Measurements from ENCODE around the gene FARP2. TPM values are rescaled to one million over a fixed set of nuclear protein-coding genes. Genes with fewer than 3 reads are reported as not detected.
"Not testable (repeated sequence)": the region's sequence is repeated elsewhere in the genome, so short reads cannot be mapped to it uniquely, and the experiment has no call there.

Gene FARP2
- total RNA-seq, 4 donors from 2014 or later, result 63.3 to 86.4 (median 66.0) TPM

DNA sequence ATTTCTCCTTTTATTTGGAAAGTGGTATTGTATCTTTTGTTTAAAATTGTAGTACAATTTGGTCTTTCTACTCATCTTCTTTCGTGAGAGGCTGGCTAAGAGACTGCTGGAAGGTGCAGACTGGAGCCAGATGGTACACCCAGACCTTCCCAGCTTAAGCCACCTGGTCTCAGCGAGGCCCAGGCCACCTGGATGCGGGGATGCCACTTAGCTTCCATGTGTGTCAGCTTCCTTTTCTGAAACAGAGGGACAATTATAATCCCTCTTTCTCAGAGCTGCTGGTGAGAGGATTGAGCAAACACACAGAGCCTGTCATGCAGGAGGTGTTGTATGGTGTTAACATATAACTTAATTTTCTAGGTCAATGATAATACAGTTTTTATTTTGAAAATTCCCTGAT, 17.4 kb downstream of the FARP2 start:
- no peak for DNase-seq (ENCODE audit: low spot score in 2 of 2)
- no peak for TF ChIP-seq POLR2A (IDR thresholded peaks at IDR 0.05)
- TF ChIP-seq, protein P1, sequence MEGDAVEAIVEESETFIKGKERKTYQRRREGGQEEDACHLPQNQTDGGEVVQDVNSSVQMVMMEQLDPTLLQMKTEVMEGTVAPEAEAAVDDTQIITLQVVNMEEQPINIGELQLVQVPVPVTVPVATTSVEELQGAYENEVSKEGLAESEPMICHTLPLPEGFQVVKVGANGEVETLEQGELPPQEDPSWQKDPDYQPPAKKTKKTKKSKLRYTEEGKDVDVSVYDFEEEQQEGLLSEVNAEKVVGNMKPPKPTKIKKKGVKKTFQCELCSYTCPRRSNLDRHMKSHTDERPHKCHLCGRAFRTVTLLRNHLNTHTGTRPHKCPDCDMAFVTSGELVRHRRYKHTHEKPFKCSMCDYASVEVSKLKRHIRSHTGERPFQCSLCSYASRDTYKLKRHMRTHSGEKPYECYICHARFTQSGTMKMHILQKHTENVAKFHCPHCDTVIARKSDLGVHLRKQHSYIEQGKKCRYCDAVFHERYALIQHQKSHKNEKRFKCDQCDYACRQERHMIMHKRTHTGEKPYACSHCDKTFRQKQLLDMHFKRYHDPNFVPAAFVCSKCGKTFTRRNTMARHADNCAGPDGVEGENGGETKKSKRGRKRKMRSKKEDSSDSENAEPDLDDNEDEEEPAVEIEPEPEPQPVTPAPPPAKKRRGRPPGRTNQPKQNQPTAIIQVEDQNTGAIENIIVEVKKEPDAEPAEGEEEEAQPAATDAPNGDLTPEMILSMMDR (IDR thresholded peaks at IDR 0.05), result no peak
- 89 to 95% methylated on average over 3 of the region's 3 CpGs for WGBS, 2 donors
- intact Hi-C loops (cut with DNase I; ENCODE audit: low total_unique reads), result no loop called here
- H3K4me3 ChIP-seq (ENCODE audit: low read depth, poor library complexity, severe bottlenecking), result no peak overlapping the region

DNA sequence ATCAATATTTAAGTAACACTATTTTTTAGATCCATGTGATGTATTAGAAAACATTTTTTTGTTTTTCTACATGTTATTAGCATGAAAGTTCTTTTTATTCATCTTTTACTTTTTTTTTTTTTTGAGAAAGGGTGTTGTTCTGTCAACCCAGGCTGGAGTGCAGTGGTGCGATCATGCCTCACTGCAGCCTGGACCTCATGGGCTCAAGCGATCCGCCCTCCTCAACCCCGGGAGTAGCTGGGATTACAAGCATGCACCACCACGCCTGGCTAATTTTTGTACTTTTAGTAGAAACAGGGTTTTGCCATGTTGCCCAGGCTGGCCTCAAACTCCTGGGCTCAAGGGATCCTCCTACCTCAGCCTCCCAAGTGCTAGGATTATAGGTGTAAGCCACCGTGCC, 17.8 kb downstream of the FARP2 start:
- WGBS, 2 donors, result 93 to 97% methylated on average over 6 of the region's 6 CpGs
- intact Hi-C loops (cut with DNase I; ENCODE audit: low total_unique reads); DNase-seq (ENCODE audit: low spot score in 2 of 2); H3K4me3 ChIP-seq (ENCODE audit: low read depth, poor library complexity, severe bottlenecking): not testable (repeated sequence)

DNA sequence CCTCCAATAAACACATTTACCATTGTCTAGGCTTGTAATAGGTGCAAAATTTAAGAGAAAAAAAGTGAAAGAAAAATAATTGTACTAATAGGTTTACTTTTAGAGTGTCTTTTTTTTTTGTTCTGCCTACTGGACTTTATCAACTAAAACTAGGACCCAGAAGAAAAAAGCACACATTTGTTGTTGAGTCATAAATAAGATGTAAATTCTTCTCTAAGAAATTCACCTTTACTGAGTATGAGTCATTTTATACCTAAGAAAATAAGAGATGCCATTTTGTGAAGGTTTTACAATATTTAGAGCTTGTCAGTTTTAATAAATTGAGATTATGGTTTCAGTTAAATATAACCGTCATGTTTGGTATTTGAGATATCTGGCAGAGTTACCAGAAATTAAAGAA, 19.2 kb downstream of the FARP2 start:
- TF ChIP-seq POLR2A (IDR thresholded peaks at IDR 0.05), result no peak
- TF ChIP-seq, protein P1 (IDR thresholded peaks at IDR 0.05), result no peak
- H3K4me3 ChIP-seq (ENCODE audit: low read depth, poor library complexity, severe bottlenecking), result no peak overlapping the region
- 84 to 87% methylated on average over 1 of the region's 1 CpG for WGBS, 2 donors
- no peak for DNase-seq (ENCODE audit: low spot score in 2 of 2)
- intact Hi-C loops (cut with DNase I; ENCODE audit: low total_unique reads), result no loop called here

DNA sequence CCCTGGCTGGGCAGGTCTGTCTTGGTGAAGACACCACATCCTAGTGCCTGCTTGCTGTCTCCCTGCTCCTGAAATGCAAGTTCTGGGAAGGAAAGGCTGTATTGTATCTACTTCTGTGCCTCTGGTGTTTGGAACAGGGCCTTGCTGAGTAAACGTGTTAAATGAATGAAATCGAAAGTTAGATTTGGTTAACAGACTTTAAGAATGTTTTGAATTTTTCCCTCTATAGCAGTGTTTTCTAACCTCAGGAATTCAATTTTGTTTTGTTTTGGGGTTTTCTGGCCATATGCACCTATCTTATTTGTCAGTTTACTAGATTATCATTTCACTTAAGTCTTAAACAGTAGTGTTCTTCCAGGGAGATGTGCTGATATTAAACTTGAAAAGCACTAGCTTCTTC, 20.7 kb downstream of the FARP2 start:
- H3K4me3 ChIP-seq (ENCODE audit: low read depth, poor library complexity, severe bottlenecking), result no peak overlapping the region
- intact Hi-C loops (cut with DNase I; ENCODE audit: low total_unique reads), result no loop called here
- 81 to 83% methylated on average over 2 of the region's 2 CpGs for WGBS, 2 donors
- no peak for DNase-seq (ENCODE audit: low spot score in 2 of 2)
- TF ChIP-seq, protein P1 (IDR thresholded peaks at IDR 0.05), result no peak
- no peak for TF ChIP-seq POLR2A (IDR thresholded peaks at IDR 0.05)

DNA sequence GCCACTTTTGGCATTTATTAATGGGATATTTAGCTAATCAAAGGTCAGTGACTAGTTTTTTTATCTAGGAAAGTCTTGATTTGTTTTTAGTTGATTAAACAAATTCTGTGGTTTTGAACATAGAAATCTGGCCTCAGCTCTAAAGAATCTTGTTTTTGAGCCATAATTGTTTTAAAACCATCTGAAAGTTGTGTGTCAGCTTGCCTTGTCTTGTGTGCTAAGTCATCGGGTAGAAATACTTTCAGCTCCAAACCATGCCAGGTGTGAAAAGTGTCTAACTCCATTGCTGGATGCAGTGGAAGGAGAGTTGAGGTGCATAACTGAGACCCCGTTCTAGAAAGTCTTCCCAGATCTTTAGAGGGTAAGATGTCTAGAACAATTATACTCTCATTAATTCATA, 22.7 kb downstream of the FARP2 start:
- TF ChIP-seq, protein P1 (IDR thresholded peaks at IDR 0.05), result no peak
- no peak for TF ChIP-seq POLR2A (IDR thresholded peaks at IDR 0.05)
- intact Hi-C loops (cut with DNase I; ENCODE audit: low total_unique reads), result no loop called here
- DNase-seq (ENCODE audit: low spot score in 2 of 2), result no peak
- no peak overlapping the region for H3K4me3 ChIP-seq (ENCODE audit: low read depth, poor library complexity, severe bottlenecking)
- 30 to 50% methylated on average over 2 of the region's 2 CpGs for WGBS, 2 donors

DNA sequence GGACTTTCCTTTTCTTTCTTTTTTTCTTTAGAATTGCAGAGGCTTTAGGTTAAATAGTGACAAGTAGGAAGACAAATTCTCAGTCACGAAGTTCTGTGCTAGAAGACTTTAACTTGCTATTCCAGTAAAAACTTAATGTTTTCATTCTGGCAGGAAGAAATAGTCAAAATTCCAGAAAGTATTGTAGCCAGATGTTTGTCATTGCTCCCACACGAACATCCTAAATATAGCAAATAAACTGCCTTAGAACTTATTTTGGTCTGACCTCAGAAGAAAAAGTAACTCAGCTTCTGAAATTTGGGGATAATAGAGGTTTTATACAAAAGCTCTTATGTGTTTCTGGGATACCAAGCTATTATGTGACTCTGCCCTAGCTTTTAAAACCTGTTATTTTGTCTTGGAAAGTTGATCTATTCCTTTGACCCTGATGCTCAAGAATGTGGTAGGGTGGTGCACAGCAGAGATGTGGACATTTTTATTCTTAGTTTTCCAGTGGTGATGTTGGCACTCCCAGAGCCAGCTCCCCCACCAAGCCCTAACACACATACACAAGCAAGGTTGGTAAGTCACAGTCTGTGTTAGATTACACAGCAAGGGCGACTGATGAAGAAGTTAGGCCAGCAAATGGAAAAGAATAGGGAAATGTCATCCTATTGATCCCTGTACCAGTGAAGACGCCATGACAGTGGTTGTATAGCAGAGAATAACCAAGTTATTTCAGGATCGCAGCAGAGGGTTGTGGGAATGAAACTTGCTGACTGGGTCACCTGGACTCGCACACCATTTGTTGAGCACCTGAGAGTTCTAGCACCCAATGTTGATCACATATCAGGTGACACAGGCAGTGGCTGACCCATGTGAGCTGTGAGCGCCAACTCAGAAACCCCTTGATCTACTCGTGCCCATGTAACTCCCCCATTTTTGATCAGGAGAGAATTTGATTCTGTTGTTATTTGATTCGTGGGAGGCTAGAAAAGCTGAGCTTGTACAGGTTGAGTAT, 23.7 kb downstream of the FARP2 start:
- TF ChIP-seq POLR2A (IDR thresholded peaks at IDR 0.05), result no peak
- TF ChIP-seq, protein P1 (IDR thresholded peaks at IDR 0.05), result no peak
- no peak overlapping the region for H3K4me3 ChIP-seq (ENCODE audit: low read depth, poor library complexity, severe bottlenecking)
- no peak for DNase-seq (ENCODE audit: low spot score in 2 of 2)
- intact Hi-C loops (cut with DNase I; ENCODE audit: low total_unique reads), result no loop called here
- 75 to 79% methylated on average over 9 of the region's 9 CpGs for WGBS, 2 donors

All from lower leg skin (tissue), 4 donors.